Ramos (cell line): ENCODE data around the gene SRA1.

Source experiments
- in situ Hi-C: fragments of 300-500 bp; cut with MboI; formaldehyde crosslinking; loops from one replicate; pipeline ENCODE4 v1.14.3; 2022; ENCODE audit warnings: low sequenced_read_pairs; ENCODE audit not compliant: unreplicated experiment

SRA1 gene

GRCh38 chr5:140554454-140554853 is 2.8 kb downstream of the SRA1 start:
- in situ Hi-C loops = no loop called here

GRCh38 chr5:140553657-140554056 is 3.6 kb downstream of the SRA1 start:
- in situ Hi-C loops = no loop called here

DNA sequence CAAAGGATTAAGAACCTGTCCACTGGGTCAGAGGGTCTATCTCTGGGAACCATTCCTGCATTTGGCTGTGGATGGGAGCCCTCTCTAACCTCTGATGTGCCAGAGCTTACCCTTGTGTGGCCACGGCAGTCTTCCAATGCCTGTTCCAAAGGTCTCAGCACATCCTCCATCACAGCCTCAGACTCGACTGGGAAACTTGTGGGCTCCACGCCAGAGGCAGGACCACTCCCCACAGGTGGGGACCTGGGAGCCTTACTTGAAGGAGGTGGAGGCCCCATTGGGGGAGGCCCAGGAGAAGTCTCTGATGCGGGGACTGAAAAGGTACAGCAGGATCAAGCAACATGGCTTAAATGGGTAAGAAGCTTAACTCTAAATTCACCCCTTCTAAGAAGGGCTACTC is 5.4 kb downstream of the SRA1 start:
- in situ Hi-C loops = no loop called here

GRCh38 chr5:140550147-140551079 is 6.9 kb downstream of the SRA1 start:
- in situ Hi-C loops = no loop called here

DNA sequence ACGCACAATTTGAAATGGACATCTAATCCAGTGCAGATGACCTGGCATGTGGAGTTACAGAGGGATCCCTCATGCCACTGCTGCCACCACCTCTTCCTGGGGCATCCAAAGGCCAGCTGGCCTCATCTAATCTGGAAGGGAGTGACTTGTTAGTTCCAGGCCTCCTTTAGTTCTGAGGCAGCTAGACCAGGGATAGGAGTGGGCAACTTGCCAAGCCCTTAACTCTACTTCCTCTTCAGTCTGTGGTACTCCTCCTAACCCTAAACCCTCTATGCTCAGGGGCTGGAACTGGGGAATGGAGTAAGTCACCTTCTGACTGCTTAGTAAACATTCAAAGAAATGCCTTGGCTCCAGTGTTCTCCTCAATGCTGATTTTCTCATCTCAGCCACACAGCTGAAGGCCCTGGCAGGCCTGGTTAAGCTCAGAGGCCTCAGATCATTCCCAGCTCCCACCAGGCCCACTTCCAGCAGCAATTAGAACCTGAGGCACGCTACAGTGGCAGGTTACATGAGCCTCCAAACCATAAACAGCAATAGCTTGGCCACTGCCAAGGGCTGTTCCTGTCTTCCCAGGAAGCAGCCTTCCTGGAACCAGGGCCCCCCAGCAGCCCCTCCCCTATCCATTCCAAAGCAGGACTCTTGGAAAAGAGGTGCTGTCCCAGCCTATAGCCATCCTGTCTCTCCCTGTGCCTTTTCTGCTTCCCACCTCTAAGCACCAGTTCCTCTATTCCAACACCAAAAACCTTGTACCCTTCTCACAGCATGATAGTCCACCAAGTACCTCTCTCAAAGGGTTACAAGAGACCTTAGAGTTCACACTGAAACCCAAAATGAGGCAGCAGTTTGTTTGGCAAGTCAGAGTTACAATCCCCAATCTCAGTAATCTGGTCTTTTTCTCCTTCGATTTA is 7.8 kb downstream of the SRA1 start:
- in situ Hi-C loops = no loop called here

GRCh38 chr5:140548791-140549190 is 8.5 kb downstream of the SRA1 start:
- in situ Hi-C loops = no loop called here

DNA sequence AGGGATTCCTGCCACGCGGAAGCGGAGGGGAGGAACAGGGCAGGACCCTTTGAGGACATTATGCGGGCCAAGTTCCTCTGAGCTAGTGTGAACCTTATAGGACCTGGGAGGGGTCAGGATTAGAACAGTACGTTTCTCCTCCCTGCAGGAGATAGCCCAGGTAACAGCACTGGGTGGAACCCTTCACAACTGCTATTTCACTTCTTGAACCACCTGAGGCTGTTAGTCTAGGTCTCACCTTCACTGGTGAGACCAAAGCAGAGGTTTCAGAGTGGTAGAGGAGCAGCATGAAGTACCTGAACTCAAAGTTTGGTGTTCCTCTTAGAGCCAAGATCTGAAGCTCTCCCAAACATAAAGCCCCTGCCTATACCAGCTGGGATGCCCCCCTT is 9.0 kb downstream of the SRA1 start:
- in situ Hi-C loops = no loop called here

- in situ Hi-C loops = no loop called here
Observed at GRCh38 chr5:140547508-140548299, 9.6 kb downstream of the SRA1 start, which contains the start of gene EIF4EBP3. Gene EIF4EBP3 (plus strand): TSS chr5:140547662. CDS start chr5:140547738, 76 bp downstream.

GRCh38 chr5:140546851-140547507 is 10.3 kb downstream of the SRA1 start:
- in situ Hi-C loops = no loop called here

- in situ Hi-C loops = no loop called here
Observed at GRCh38 chr5:140545606-140546005, 11.7 kb downstream of the SRA1 start.

DNA sequence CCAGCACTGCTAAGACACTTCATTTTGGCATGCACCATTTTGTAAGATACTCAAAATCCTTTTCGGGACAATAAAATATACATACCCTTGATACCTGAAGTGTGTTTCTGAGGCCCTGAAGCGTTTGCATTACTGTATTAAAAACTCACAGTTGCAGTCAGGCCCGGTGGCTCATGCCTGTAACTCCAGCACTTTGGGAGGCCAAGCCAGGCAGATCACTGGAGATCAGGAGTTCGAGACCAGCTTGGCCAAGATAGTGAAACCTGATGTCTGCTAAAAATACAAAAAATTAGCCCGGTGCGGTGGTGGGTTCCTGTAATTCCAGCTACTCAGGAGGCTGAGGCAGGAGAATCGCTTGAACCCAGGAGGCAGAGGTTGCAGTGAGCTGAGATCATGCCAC is 12.3 kb downstream of the SRA1 start:
- in situ Hi-C loops = no loop called here

DNA sequence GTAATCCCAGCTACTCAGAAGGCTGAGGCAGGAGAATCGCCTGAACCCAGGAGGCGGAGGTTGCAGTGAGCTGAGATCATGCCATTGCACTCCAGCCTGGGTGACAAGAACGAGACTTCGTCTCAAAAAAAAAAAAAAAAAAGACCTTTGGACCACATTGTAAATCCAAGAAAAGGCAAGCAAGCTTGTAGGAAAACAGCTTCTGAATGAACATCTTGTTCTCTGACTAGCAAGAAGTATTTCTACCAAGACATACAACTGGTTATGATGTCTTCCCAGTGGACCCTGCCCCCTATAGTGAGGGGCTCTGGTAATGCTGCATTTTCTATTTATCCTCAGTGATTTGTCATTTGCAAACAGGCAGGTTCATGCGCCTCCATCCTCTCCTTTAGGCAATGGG is 14.3 kb downstream of the SRA1 start:
- in situ Hi-C loops = no loop called here

DNA sequence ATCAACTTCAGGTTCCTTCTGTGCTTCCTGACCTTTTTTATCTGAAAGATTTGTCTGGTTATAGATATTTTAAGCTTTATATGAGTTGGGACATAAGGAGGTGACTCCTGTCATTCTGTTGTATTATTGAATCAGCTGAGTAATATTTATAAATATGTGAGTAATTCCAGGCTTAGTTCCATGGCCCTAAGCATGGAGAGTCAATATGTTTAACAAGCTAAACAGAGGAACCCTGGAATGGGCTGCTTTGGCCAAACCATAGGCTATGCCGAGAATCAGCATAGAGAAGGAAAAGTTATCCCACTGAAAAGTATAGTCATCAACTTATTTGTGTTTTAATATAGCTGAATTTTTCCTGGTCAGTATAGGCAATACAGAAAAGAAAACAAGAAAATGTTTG is 17.0 kb downstream of the SRA1 start:
- in situ Hi-C loops = no loop called here

DNA sequence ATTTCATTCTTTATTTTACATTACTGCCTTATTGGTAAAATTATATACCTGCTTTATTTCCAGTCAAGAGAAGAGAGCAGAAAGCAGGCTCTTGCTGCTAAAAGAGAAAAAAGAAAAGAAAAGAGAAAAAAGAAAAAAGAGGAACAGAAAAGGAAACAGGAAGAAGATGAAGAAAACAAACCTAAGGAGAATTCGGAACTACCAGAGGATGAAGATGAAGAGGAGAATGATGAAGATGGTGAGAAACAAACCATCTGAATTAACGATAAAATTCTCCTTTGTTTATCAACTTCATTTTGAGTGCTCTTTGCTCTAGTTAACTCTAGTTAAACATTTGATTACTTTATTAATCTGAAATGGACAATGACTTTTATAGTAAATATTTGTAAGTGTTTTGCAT is 33.3 kb downstream of the SRA1 start:
- in situ Hi-C loops = no loop called here

- in situ Hi-C loops = no loop called here
Observed at GRCh38 chr5:140513124-140513523, 44.1 kb downstream of the SRA1 start.

DNA sequence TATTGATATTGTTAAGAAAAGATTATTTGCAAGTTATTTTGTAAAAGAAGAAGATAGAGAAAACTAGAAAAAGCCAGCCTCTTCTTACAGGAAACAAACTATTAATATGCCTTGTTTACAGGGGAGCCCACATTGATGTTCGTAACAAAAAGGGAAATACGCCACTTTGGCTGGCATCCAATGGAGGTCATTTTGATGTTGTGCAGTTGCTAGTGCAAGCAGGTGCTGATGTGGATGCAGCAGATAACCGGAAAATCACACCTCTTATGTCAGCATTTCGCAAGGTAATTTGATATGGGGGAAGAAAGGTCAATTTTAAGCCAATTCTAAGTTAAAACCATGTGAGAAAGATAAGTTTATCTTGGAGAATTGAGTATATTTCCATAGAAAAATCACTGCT is 47.4 kb downstream of the SRA1 start:
- in situ Hi-C loops = no loop called here

DNA sequence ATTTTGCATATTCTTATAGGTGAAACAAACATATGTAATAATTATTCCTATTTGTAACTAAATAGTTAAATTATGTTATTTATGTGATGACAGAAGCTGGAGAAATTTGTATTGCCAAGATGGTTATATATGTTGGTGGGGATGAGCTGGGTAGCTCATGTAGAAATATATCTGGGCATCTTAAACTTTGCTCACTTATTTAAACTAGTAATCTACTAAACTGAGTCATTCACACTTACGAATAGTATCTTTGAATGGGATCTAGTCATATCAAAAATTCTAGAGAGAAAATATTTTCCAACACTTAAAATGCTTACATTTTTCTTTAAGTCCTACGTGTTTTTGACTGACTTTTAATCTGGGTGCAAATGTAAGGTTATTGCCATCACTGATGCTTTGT is 54.4 kb downstream of the SRA1 start:
- in situ Hi-C loops = no loop called here
